HFFc6 (cell line): ENCODE data around the gene CPEB4. TPM values are rescaled to one million over a fixed set of nuclear protein-coding genes. Genes with fewer than 3 reads are reported as not detected.

Experiments used
- DNase-seq: peaks from one replicate; pipeline ENCODE4 v3.0.0-alpha.2; 2018
- H3K27ac Mint-ChIP-seq: 2 replicates; pipeline ENCODE4 v1.8.0; 2020; ENCODE audit warnings: mild to moderate bottlenecking, mixed read lengths
- H3K27me3 Mint-ChIP-seq: 2 replicates; pipeline ENCODE4 v1.8.0; 2021; ENCODE audit warnings: mild to moderate bottlenecking, moderate library complexity, mixed read lengths; ENCODE audit not compliant: insufficient read depth
- H3K36me3 Mint-ChIP-seq: 2 replicates; pipeline ENCODE4 v1.8.0; 2021; ENCODE audit warnings: low read depth, mixed read lengths
- H3K4me1 Mint-ChIP-seq: 2 replicates; pipeline ENCODE4 v1.8.0; 2020; ENCODE audit warnings: low read depth, mixed read lengths
- H3K4me3 Mint-ChIP-seq: 2 replicates; pipeline ENCODE4 v1.8.0; 2020; ENCODE audit warnings: mild to moderate bottlenecking, moderate library complexity, mixed read lengths
- H3K9me3 Mint-ChIP-seq: 2 replicates; pipeline ENCODE4 v1.8.0; 2020; ENCODE audit warnings: mild to moderate bottlenecking, mixed read lengths
- CTCF ChIP-seq: fragments of 200-600 bp; sonication (generic); IDR thresholded peaks from 2 replicates; pipeline ENCODE4 v1.5.0; 2021; ENCODE audit warnings: antibody characterized with exemption, mild to moderate bottlenecking
- total RNA-seq, 6 experiments: library from RNA; stranded (reverse); fragmentation: NEBNext Ultra II Directional; extraction: Animal tissue kit (Norgen Biotek cat#: 25700); gene quantifications; 2 replicates in 1 of 6; 3 replicates in 5 of 6; pipeline ENCODE4 v1.2.3, GENCODE V29; 2021

Gene CPEB4
- total RNA-seq, 6 experiments from 2014 or later, result 19.5 to 25.9 (median 22.3) TPM

- no peak overlapping the region for H3K27ac Mint-ChIP-seq
- H3K27me3 Mint-ChIP-seq, result no peaks in the 10 kb centered on the region
- 0 out of 2 replicates have a peak, but pooled peaks cover 6% of the 10 kb centered on the region for H3K4me1 Mint-ChIP-seq
- no peaks in the 10 kb centered on the region for H3K9me3 Mint-ChIP-seq
- H3K36me3 Mint-ChIP-seq, result peaks cover 4% of the 10 kb centered on the region; the same call in 1 of the 2 replicates
- no peak for DNase-seq
- no peak for TF ChIP-seq CTCF
- no peak overlapping the region for H3K4me3 Mint-ChIP-seq
These were observed 47.2 kb downstream of the CPEB4 start for GRCh38 chr5:173935396-173935795.

GRCh38 chr5:173940269-173940668, 52.1 kb downstream of the CPEB4 start:
- TF ChIP-seq CTCF, result no peak
- peaks cover 1% of the 10 kb centered on the region for H3K36me3 Mint-ChIP-seq
- H3K9me3 Mint-ChIP-seq, result no peaks in the 10 kb centered on the region
- H3K4me3 Mint-ChIP-seq, result no peak overlapping the region
- H3K27me3 Mint-ChIP-seq, result no peaks in the 10 kb centered on the region
- H3K27ac Mint-ChIP-seq, result no peak overlapping the region
- H3K4me1 Mint-ChIP-seq, result peaks cover 23% of the 10 kb centered on the region
- no peak for DNase-seq

DNA sequence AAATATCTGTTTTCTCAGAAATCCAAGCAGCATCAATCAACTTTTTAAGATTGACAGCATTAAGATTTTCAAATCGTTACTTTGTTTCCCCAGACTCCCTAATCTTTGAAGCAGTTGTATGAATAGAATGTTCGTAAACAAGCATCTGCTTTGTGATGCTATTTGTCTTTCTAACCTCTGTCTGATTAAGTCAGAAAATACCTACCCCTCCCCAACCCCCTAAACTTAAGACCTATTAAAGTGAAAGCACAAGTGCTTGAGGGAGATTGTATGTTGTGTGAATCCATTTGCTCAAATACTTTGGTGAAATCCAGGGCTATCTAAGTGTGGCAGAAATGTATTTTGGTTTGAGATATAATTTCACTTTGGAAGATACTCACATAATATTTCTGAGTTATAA, 53.0 kb downstream of the CPEB4 start:
- H3K27ac Mint-ChIP-seq, result no peak overlapping the region
- H3K36me3 Mint-ChIP-seq, result peaks cover 5% of the 10 kb centered on the region
- no peak overlapping the region for H3K4me3 Mint-ChIP-seq
- no peak for DNase-seq
- TF ChIP-seq CTCF, result no peak
- no peaks in the 10 kb centered on the region for H3K27me3 Mint-ChIP-seq
- no peaks in the 10 kb centered on the region for H3K9me3 Mint-ChIP-seq
- H3K4me1 Mint-ChIP-seq, result peaks cover 23% of the 10 kb centered on the region

DNA sequence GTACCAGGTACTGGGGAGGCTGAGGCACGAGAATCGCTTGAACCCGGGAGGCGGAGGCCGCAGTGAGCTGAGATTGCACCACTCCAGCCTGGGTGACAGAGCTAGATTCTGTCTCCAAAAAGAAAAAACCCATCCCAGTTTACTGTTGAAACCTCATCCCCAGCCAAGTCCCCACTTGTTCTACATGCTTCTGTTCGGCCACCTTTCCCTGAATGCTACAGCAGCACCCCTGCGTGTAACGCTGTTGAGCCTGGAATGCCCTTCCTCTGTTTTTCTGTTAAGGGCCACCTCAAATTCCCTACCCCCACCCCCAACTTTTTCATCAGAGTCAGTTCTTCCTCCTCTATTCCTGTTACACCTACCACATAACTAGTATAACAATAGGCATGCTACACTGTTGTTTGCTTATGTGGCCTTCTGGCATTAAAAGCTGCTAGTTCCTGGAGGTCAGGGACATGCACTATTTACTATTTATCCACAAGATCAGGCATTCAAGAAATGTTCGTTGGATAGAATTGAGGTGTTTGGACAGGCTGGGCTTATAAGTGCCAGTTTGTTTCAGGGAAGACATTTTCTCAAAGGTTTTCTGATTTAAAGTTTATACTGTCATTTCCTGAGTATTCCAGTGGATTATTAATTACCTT, 53.7 kb downstream of the CPEB4 start:
- Mint-ChIP-seq H3K36me3 (peaks cover 7% of the 10 kb centered on the region), H3K4me3 (no peak overlapping the region), H3K4me1 (peaks cover 23% of the 10 kb centered on the region), H3K27ac (peak overlapping the region; percentile 46; the same call in 1 of the 2 replicates), H3K27me3 (no peaks in the 10 kb centered on the region), H3K9me3 (no peaks in the 10 kb centered on the region)
- TF ChIP-seq CTCF, result no peak
- no peak for DNase-seq

DNA sequence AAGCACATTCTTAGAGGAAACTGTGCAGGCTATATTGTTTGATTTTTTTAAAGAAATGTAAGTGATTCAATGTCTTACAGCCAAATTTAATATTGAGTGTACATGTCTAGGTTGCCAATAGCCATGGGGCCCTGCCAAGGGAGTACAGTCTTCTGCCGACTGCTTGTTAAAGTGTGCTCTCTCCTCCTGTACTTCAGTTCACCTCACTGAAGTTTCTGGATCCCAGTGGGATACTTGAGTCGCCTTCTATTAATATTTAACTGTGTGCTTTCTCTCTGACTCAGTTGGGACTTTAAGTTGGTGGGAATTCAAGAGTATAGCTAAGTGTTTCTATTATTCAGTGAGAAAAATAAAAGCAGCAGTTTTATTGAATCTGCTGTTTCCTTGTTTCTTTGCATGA, 56.4 kb downstream of the CPEB4 start:
- H3K36me3 Mint-ChIP-seq, result peaks cover 23% of the 10 kb centered on the region
- no peak for TF ChIP-seq CTCF
- H3K9me3 Mint-ChIP-seq, result no peaks in the 10 kb centered on the region
- H3K27me3 Mint-ChIP-seq, result no peaks in the 10 kb centered on the region
- H3K4me3 Mint-ChIP-seq, result no peak overlapping the region
- H3K27ac Mint-ChIP-seq, result no peak overlapping the region
- H3K4me1 Mint-ChIP-seq, result peaks cover 23% of the 10 kb centered on the region
- DNase-seq, result no peak

DNA sequence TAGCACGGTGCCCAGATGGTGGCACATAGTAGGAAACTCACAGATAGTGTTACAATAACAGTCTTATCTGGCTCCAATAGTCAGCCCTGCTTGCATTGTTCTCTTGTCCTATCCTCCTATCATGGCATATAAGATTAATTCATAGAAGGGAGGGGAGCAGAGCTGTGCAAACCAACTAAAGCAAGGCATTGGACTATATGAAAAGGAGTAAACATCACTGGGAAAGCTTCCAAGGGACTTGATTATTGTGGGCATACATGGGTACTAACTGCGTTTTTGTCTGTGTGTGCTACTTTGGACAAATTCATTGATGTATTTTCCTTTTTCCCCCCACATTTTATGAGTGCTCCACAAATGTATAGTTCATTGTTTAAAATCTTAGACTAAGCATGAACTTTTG, 57.0 kb downstream of the CPEB4 start:
- Mint-ChIP-seq H3K4me3 (no peak overlapping the region), H3K4me1 (peaks cover 23% of the 10 kb centered on the region)

More for the DNA sequence above, 57.0 kb downstream of the CPEB4 start:
- Mint-ChIP-seq H3K36me3 (peaks cover 28% of the 10 kb centered on the region), H3K9me3 (no peaks in the 10 kb centered on the region), H3K27ac (no peak overlapping the region), H3K27me3 (no peaks in the 10 kb centered on the region)
- no peak for DNase-seq
- no peak for TF ChIP-seq CTCF
